HG03103 (cell line): Measurements from ENCODE around the gene CDT1.
"Not testable (repeated sequence)": the region's sequence is repeated elsewhere in the genome, so short reads cannot be mapped to it uniquely, and the experiment has no call there.

Experiments
- ATAC-seq: cut with Tn5 transposase; IDR thresholded peaks from one replicate; pipeline ENCODE4 v1.9.1; 2021; ENCODE audit warnings: low read depth; ENCODE audit not compliant: unreplicated experiment

The CDT1 gene

DNA sequence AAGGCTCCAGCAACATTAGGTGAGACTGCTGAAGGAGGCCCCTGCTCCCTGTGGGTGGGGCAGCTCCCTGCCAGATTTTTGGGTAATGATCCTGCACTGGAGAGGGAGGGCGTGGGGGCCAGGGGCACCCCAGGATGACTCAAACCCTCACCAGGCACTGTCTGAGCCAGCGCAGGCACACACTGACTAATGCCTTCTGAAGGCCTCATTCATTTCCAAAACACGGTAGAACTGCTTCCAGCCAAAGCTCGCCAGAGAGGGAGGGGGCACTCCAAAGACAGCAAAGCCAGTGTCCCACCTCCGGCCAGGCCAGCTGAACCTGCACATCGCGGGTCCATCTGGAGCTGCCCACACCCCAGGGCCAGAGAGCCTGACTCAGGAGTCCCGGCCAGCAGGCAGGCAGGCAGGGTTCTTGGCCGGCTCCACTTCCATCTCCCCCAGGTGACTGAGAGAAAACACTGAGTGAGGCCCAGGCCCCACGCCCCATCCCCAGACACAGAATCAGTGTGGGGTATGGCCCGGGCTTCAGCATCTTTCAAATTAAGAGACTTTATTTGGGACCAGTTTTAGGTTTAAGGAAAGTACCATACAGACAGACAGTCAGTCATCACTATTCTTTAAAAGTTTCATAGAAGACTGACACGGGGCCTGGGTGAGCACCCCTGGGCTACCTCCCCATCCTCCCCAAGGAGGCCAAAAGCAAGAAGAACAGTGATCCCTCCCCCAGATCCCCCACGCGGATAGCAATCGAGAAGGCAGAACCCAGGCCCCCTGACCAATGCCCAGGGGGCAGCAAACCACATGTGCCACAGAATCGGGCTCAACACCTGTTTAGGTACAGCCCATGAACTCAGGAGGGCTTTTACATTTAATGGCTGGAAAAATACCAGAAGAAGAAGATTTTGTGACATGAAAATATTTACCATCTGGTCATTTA is 20.9 kb upstream of the CDT1 start:
- ATAC-seq: no peak

DNA sequence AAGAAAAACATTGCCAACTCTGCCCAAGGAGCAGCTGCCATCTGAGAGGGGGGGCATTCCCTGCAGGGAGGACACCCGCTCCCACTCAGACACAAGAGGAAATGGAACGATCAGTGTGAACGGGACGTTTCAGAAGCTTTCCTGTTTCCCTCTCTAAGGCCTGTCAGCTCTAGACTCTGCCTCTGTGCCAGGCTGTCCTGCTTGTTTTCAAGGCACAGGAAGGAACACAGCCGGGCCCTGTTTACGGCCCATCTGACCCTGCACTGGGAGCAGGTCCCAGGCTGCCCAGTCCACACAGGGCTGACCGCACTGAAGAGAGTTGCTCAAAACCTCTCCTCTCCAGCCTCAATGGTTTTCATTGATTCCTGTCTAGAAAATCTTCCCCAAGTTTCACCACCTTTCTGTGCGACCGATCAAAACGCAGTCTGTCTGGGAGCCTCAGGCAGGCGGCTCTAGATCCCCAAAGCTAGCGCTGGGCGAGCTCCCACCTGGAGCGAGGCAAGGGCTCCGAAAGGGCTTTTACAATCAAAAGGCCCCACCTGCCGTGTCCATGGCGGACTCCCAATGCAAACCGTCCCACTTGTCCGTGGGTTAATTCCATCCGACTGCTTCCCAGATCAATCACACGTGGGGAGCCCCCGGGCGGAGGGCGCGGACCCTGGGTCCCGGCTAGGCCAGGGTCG is 20.1 kb upstream of the CDT1 start:
- no peak for ATAC-seq

DNA sequence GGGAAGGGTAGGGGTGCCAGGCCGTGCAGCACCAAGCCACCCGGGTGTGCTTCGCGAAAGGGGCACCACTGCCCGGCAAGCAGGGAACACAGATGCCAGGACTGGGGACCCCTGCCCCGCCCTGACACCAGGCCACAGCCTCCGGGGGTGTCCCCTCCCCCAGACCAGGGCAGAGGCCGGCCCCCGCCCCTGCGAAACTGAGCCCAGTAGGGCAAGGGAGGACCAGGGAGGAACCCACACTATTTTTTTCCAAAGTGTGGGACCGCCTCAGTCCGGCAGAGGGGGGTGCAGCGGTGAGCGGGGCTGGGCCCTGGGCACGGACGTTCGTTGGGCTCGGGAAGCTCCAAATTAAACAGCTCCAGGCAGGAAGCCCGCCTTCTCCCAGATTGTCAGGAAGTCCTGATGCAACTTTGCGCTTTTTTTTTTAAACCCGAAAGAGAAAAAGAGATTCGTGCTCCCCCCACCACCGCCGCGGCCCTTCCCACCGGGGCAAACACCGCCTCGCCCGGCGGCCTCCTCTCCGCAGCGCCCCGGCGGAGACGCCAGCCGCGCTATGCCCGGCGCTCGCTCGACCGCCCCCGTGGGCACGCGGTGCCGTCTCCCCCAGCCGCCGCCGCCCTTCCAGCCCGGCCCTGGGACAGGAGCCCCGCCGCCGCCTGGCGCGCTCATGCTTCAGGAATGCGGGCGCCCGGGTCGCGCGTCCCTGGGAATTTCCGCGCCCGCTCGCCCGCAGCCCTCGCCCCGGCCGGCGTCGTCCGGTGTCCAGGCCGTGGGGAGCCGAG is 19.3 kb upstream of the CDT1 start:
- ATAC-seq: no peak

DNA sequence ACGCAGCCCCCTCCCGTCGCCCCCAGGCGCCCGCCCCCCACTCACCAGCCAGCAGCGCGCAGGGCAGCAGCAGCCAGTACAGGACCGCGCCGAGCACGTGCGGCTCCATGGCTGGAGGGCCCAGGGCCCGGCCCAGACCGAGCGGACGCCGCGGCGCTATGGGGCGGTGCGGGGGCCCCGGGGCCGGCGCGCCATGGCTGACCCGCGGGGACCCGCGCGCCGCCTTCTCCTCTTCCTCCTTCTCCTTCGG is 18.8 kb upstream of the CDT1 start:
- no peak for ATAC-seq

DNA sequence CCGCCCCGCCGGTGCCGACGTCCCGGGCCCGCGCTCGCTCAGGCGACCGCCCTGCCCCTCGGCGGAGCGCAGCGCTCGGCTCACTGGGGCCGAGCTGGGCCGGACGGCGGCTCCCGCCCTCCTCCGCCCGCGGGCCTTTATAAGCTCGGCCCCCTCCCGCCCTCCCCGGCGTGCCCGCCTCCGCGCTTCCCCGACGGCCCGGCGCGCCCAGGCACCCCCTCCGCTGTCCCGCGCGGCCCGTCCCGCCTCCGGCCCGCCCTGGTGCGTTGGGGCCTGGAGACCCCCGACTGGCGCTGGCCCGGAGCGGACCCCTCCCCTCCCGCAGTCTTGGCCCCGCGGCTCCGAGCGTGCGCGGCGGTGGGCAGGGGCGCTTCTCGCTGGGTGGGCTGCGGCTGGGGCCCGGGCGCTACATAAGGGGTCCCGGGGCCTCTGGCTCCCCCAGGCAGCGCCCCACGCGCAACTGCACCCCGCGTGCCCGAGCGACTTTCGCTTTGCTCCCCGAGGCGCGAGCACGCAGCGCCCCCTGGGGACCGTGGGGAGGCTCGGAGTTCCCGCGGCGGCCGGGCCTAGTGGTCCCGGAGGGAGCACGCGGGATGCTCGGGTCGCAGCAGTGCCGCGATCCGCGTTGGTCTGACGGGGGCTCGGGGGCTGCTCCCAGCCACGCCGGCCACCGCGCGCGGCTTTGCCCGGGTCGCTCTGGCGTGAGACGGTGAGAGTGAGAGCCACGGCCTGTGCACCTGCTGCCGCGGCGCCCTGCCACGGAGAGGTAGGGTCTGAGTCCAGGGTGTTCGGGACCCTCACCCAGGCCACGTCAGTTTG is 18.3 kb upstream of the CDT1 start, which contains the start of gene PIEZO1:
Gene PIEZO1, minus strand, starts transcription at position 115 of the 819 bp plus-strand sequence. CDS start 256 bp downstream, outside the sequence.
- ATAC-seq: no peak

DNA sequence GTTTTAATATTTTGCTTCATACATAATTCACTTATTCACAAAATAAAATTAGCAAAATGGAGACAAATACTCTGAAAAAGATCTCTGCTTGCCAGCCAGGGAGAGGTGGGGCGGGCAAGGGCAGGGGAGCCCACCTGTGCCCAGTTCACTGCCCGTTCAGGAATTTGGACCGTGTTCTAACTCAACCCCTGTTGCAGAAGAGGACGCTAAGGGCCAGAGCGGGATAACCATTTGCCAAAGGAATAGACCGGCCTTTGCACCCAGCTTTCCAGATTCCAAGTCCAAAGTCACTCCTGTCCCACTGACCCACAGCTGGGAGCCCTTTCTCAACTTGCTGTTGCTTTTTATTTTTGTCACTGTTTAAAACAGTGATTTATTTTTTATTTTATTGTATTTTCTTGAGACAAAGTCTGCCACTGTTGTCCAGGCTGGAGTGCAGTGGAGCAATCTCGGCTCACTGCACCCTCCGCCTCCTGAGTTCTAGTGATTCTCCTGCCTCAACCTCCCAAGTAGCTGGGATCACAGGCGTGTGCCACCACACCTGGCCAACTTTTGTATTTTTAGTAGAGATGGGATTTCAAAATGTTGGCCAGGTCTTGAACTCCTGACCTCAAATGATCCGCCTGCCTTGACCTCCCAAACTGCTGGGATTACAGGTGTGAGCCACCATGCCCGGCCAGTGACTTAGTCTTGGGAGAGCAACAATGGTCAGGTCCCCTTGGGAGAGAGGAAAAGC is 15.8 kb upstream of the CDT1 start:
- no peak for ATAC-seq

DNA sequence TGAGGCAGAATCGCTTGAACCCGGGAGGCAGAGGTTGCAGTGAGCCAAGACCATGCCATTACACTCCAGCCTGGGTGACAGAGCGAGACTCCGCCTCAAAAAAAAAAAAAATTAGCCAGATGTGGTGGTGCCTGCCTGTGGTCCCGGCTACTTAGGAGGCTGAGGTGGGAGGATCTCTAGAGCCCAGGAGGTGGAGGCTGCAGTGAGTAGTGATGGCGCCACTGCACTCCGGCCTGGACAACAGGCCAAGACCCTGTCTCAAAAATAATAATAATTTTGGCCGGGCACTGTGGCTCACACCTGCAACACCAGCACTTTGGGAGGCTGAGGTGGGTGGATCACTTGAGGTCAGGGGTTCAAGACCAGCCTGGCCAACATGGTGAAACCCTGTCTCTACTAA is 14.8 kb upstream of the CDT1 start:
- not testable (repeated sequence) for ATAC-seq

DNA sequence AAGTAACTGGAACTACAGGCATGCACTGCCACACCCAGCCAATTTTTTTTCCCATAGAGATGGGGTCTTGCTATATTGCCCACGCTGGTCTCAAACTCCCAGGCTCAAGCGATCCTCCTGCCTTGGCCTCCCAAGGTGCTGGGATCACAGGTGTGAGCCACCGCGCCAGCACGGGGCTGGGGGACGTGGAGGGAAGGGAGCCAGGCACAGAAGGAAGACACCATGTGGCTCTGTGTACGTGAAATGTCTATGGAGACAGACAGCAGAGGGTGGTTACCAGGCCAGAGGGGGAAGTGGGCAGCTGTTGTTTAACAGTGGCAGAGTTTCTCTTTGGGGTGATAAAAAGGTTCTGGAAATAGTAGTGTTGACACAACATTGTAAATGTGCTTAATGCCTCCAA is 14.0 kb upstream of the CDT1 start:
- ATAC-seq: no peak

DNA sequence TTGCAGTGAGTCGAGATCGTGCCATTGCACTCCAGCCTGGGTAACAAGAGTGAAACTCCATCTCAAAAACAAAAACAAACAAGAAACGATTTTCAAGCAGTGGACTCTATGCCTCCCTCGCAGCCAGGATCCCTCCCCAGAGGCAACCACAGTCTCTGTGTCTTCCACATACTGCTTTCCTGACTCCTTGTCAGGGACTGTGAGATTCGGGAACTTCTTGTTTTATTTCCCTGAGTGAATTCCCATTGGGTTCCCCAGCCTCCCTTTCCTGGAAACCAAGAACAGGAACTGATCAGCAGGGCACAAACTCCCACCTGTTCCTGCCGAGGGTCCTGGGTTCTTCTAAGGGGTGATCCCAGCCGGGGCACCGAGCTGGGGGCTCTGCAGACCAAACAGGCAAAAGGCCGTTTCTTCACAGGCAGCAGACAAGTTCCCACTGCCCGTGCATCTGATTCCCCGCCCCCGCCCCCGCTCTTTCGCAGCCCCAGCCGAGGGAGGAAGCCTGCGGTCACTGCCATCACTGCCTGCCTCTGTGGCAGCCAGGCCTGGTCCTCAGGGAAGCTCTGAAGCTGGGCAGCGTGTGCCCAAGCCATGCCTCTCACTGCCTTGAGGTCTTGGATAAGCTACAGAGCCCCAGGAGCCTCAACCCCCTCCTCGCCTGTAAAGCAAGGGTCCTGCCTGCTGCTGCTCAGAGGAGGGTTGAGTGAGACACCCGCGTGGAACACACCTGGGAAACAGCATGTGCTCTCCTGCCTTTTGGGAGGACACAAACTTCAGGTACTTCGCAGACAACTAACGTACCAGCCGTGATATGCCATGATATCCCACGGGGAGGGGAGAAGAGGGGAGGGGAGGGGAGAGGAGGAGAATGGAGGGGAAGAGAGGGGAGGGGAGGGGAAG is 13.0 kb upstream of the CDT1 start:
- no peak for ATAC-seq

DNA sequence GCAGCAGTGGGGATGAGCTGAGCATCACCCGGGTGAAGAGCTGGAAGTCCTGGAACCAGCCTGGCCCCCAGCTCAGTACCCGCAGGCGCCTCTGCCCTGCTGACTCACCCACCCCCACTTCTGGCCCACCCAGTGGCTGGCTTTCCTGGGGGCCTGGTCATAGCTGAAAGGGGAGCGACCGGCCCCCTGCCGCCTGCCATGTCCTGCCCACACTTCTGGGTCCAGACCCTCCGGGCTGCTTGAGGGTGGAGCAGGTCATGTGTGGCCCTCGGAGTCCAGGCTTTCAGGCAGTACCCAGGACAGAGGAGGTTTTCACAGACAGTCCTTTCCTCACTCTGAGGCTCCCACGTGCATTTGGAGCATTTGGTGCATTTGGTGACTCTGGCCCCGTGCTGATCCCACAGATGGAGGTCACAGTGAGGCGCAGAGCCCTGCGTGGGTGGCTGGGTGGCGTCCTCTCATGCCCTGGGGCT is 11.5 kb upstream of the CDT1 start:
- ATAC-seq: no peak

DNA sequence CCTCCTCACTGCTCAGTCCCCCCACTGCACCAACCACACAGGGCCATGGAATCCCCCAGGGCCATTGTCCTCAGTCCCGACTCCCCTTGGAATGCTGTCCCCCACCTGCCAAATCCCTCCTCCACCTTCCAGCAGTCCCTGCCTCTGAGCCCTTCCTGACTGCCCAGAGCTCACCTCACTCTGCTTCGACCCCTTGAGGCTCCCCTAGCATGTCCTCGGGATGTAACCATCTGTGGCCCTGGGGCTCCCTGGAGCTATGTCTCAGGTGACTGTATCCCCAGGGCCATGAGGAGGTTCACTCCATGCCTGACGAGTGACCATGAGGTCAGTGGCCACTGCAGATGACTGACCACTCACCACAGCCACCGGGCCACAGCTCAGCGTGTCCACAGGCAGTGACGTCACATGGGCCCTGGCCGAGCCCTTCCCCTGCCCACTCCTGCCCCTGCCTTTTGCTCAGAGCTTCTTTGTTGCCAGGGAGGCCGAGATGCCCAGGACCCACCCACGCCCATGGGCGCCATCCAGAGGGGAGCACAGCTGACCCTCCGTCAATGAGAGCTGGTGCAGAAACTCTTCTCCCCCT is 10.8 kb upstream of the CDT1 start:
- ATAC-seq: no peak

DNA sequence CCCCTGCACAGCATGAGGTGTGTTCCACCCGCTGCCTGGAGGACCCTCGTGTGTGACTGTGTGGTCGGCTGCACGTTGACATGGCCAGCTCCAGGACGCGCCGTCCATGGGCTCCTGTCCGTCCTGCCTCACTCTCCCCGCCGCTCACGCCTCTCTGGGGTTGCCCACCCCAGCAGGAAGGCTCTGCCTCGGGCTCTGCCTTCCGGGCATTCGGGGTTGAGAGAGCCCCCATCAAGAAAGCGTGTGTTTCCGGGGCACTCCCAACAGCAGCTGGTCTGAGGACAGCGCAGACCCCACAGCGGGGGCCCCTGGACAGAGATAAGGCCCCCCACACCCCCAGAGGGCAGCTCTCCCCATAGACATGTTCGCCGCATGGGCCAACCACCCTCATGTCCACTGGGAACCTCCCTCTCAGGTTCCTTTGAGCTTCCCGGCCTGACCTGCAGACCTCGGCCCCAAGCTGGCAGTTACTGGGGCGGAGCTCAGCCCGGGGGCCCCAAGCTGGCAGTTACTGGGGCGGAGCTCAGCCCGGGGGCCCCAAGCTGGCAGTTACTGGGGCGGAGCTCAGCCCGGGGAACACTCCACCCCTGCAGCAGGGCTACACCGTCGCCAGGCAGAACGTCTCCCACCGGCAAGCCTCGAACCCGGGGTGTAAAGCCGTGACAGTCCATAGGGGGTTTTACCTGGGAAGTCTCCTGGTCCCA is 10.2 kb upstream of the CDT1 start:
- ATAC-seq: no peak

DNA sequence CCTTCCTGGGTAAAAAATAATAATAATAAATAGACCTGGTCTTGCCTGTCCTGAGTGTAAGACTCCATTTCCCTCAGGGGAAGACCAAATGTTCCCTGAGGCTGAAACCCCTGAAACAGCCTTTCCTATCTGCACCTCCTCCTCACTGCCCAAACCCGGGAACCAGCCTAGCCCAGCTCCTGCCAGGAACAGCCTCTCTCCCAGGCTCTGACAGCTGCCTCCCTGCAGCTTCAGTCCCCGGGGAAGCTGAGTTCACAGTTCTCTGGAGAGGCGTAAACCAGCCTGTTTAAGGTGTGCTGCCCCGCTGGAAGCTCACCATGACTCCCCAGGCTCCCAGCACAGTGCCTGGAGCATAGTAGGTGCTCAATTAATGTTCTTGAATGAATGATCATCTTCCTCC is 7.3 kb upstream of the CDT1 start:
- no peak for ATAC-seq

DNA sequence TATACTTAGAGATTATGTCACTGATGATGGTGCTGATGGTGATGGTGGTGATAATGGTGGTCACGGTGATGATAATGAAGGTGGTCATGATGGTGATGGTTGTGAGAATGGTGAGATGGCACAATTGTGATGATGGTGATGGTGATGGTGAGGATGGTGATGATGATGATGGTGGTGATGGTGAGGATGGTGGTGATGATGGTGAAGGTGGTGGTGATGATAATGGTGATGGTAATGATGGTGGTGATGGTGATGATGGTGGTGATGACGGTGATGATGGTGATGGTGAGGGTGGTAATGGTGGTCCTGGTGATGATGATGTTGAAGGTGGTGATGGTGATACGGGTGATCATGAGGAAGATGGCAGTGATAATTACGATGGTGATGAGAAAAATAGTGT is 5.5 kb upstream of the CDT1 start:
- no peak for ATAC-seq

DNA sequence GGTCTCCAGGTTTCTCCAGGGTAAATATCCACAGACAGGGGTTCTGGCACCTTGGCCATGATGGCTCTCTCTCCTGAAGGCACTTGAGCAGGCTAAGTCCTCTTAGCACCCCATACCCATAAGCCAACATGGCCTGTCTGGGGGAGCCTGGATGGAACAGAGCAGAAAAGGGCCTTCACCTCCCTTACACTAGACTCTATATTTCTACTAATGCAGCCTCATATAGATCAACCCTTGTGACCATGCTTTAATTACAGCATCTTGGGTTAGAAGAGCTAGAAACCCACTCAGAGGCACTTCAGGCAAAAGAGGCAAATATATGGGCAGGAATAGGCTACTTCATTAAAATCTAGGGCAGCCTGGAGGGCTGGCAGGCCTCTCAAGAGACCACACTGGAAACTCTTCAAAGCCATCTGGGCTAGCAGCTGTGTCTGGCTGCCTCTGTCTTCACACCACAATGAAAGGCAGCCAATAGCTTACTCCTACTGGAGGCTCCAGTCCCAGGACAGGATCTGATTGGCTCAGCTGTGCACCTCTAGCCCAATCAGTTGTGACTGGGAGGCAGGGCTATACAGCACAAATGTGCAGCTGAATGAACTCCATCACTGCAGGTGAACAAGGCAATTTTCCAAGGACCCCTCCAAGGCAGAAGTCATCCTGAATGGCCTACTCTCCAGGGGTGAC is 4.7 kb upstream of the CDT1 start:
- ATAC-seq: no peak

DNA sequence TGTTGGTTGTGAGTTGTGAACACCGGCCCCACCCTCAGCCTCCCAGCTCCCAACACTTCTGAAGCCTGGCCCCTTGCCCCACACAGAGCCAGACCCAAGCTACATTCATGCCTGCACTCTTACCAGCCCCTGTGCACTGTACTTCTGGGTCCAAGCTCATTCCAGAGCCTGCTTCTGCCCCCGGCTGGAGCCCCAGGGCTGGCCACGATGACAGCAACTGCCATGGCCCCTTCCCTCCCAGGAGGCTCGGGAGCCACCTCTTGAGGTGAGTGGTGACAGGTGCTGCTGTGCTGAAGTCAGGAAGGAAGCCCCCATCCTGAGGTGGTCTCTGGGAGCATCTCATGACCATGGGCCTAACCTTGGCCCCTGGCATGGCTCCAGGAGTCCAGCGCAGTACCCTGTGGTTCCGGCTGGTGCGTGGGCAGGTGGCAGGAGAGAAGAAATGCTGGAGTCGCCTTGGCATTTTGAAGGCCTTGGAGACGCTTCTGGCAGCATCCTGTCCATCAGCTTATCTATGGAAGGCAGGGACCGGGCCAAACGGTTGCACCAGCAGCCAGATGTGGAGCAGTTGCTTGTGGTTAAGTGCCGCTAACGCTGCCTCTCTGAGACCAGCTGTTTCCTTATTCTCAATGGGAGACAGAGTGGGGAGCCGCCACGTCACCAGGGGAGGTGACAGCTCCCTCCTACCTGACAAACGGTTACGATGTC is 3.9 kb upstream of the CDT1 start:
- ATAC-seq: no peak

DNA sequence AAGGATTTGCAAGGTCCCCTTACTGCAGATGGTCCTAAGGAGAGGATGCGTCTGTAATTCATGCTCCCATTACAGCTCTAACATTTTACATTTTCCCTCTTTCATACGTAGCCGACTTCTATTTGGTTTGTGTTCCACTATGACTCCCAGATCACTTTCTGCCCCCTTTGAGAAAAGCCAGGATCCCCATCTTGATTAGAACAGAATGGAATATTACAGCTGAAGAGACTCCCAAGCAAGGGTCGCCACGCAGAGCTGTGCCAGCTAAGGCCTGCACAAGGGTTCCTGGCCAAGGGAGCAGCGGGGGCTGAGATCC is 3.4 kb upstream of the CDT1 start:
- ATAC-seq: no peak
